ENCODE data around the gene ADAM30.

- TF ChIP-seq EZH2phosphoT487 (IDR thresholded peaks at IDR 0.05; ENCODE audit: insufficient read depth, low read depth), result no peak
- no peak for TF ChIP-seq EZH2 (IDR thresholded peaks at IDR 0.05; ENCODE audit: insufficient read depth, poor library complexity, severe bottlenecking)
Observed at GRCh38 chr1:119868176-119868575, 28.1 kb downstream of the ADAM30 start.

Measured in GM23248 (cell line).